HFFc6 (cell line): ENCODE data around the gene ATP2C2. TPM values are rescaled to one million over a fixed set of nuclear protein-coding genes. Genes with fewer than 3 reads are reported as not detected.
"Not testable (repeated sequence)": the region's sequence is repeated elsewhere in the genome, so short reads cannot be mapped to it uniquely, and the experiment has no call there.

ENCODE experiments used
- DNase-seq: peaks from one replicate; pipeline ENCODE4 v3.0.0-alpha.2; 2018
- H3K27ac Mint-ChIP-seq: 2 replicates; pipeline ENCODE4 v1.8.0; 2020; ENCODE audit warnings: mild to moderate bottlenecking, mixed read lengths
- H3K27me3 Mint-ChIP-seq: 2 replicates; pipeline ENCODE4 v1.8.0; 2021; ENCODE audit warnings: mild to moderate bottlenecking, moderate library complexity, mixed read lengths; ENCODE audit not compliant: insufficient read depth
- H3K36me3 Mint-ChIP-seq: 2 replicates; pipeline ENCODE4 v1.8.0; 2021; ENCODE audit warnings: low read depth, mixed read lengths
- H3K4me1 Mint-ChIP-seq: 2 replicates; pipeline ENCODE4 v1.8.0; 2020; ENCODE audit warnings: low read depth, mixed read lengths
- H3K4me3 Mint-ChIP-seq: 2 replicates; pipeline ENCODE4 v1.8.0; 2020; ENCODE audit warnings: mild to moderate bottlenecking, moderate library complexity, mixed read lengths
- H3K9me3 Mint-ChIP-seq: 2 replicates; pipeline ENCODE4 v1.8.0; 2020; ENCODE audit warnings: mild to moderate bottlenecking, mixed read lengths
- total RNA-seq, 6 experiments: library from RNA; stranded (reverse); fragmentation: NEBNext Ultra II Directional; extraction: Animal tissue kit (Norgen Biotek cat#: 25700); gene quantifications; 2 replicates in 1 of 6; 3 replicates in 5 of 6; pipeline ENCODE4 v1.2.3, GENCODE V29; 2021
- TF ChIP-seq, protein P1 (sequence below): fragments of 200-600 bp; sonication (generic); IDR thresholded peaks from 2 replicates; pipeline ENCODE4 v1.5.0; 2021; ENCODE audit warnings: antibody characterized with exemption, mild to moderate bottlenecking

The ATP2C2 gene
- total RNA-seq, 6 experiments from 2014 or later, result not detected

DNA sequence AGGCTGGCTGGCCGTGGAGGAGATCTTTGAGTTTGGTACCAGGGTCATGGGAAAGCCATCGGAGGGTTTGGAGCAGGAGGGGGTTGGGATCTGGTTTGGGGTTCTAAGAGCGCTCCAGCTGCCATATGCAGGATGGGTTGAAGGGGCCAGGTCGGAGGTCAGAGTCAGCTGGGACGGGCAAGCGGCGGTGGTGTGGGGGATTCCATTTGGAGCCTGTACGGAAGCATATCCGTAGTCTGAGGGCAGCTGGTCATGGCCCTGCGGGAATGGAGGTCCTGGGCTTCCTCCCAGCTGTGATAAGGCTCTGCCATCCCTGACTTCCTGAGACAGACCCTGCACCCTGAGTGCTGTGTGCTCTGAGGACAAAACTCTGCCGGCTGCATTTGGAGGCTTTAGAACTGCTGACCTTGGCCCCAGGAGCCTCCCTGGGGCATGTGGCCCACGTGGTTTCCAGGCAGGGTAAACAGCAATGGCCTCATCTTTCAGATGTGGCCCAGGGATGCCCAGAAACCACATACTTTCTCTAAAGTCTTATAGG is 46.5 kb downstream of the ATP2C2 start:
- Mint-ChIP-seq H3K27ac (no peak overlapping the region), H3K36me3 (no peaks in the 10 kb centered on the region)
- TF ChIP-seq, protein P1, sequence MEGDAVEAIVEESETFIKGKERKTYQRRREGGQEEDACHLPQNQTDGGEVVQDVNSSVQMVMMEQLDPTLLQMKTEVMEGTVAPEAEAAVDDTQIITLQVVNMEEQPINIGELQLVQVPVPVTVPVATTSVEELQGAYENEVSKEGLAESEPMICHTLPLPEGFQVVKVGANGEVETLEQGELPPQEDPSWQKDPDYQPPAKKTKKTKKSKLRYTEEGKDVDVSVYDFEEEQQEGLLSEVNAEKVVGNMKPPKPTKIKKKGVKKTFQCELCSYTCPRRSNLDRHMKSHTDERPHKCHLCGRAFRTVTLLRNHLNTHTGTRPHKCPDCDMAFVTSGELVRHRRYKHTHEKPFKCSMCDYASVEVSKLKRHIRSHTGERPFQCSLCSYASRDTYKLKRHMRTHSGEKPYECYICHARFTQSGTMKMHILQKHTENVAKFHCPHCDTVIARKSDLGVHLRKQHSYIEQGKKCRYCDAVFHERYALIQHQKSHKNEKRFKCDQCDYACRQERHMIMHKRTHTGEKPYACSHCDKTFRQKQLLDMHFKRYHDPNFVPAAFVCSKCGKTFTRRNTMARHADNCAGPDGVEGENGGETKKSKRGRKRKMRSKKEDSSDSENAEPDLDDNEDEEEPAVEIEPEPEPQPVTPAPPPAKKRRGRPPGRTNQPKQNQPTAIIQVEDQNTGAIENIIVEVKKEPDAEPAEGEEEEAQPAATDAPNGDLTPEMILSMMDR, result no peak

DNA sequence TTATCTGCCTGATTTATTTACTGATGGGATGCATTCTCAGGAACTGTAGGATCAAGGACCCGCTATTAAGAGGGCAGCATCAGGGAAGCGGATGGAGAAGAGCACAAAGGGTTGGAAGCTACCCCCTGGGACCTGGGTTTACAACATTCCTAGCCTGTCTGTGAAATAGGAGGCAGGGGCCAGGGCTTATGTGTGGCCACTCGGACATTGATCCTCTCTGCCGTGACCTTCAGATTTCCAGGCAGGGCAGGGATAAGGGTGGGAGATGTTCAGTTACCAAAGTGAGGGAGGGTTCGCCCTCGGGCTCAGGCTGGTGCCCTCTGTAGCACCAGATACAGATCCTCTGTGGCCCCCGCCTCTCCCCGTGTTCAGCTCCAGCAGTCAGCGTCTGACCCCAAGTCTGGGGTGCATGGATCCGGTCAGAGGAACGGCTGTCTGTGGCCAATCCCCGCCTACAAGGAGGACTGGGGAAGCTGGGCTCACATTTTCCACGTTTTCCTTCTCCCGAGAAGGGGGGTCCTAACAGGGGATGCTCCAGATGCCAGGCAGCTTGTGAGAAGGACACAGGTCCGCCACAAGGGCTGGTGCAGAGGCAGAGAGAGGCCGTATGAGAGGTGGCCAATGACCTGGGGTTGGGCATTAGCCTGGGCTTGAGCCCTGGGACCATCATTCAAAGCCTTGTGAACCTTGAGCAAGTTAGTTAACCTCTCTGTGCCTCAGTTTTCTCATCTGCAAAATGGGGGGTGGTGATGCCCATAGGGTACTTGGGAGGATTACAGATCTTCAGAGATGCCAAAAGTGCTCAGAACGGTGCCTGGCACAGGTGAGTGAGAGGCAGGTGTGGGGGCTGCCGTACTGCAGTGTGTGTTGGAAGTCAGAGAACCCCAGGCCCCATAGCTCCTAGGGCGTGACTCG is 48.3 kb downstream of the ATP2C2 start:
- H3K27ac Mint-ChIP-seq, result no peak overlapping the region
- H3K4me3 Mint-ChIP-seq, result no peak overlapping the region
- peaks cover 41% of the 10 kb centered on the region for H3K27me3 Mint-ChIP-seq
- TF ChIP-seq, protein P1, result no peak
- no peaks in the 10 kb centered on the region for H3K4me1 Mint-ChIP-seq
- no peaks in the 10 kb centered on the region for H3K36me3 Mint-ChIP-seq
- no peak for DNase-seq
- no peaks in the 10 kb centered on the region for H3K9me3 Mint-ChIP-seq

More for the DNA sequence above, 46.5 kb downstream of the ATP2C2 start:
- Mint-ChIP-seq H3K4me1 (no peaks in the 10 kb centered on the region), H3K4me3 (no peak overlapping the region), H3K9me3 (no peaks in the 10 kb centered on the region), H3K27me3 (peaks cover 45% of the 10 kb centered on the region)
- DNase-seq, result no peak

DNA sequence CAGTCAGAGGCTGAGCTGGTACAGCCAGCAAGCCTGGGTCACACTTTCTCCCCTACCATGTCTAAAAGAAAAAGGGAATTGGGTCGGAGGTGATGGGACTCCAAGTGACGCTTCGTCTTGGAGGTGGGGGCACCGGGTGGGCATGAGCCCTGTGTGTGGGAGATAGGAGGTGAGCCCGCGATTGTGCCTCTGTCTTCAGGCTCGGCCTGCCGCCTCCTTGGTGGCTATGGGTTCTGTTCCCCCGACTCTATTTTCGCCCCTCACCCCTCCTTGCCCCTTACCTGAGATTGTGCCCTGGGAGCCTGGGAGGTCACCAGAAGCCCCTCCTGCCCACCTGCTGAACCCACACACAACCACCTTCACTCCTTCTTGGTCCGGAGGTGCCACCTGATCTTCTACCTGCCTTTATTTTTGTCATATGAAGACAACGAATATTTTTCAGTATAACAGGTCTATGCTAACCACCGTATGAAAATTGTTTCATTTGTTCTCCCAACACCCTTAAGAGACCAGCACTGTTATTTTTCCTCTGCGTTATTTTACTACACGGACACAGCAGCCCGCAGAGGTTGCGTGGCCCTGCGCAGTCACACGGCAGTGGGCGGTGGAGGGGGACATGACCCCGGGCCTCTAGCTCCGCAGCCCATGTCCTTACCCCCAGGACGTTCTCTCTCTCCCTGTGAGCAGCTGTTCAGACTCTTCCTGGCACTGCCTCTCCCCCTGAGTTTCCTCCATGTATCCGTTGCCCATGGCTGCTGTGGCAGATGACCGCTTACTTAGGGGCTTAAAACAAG is 49.9 kb downstream of the ATP2C2 start:
- Mint-ChIP-seq H3K4me1 (no peaks in the 10 kb centered on the region), H3K9me3 (no peaks in the 10 kb centered on the region), H3K27me3 (peaks cover 38% of the 10 kb centered on the region), H3K4me3 (no peak overlapping the region), H3K27ac (no peak overlapping the region), H3K36me3 (peaks cover under 1% of the 10 kb centered on the region; the same call in 1 of the 2 replicates)
- DNase-seq, result no peak
- TF ChIP-seq, protein P1, result no peak

DNA sequence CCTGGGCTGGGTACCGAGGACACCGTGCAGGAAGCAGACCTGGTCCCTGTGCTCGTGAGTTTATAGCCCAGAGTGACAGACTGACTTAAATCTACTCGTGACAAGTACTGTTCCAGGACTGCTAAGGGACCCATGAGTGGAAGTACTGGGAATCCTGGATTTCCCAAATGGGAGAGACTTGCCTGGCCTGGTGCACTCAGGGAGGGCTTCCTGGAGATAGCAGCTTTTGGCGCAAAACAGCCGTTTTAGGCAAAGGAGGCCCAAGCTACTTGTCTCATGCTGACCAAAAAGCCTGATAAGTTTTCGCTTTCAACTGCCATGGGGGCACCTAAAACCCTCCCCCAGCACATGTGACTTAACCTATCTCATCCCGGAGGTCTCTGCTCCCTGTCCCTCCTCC is 51.4 kb downstream of the ATP2C2 start:
- H3K27me3 Mint-ChIP-seq, result peaks cover 27% of the 10 kb centered on the region
- no peaks in the 10 kb centered on the region for H3K4me1 Mint-ChIP-seq
- DNase-seq, result no peak
- H3K27ac Mint-ChIP-seq, result no peak overlapping the region
- TF ChIP-seq, protein P1, result no peak
- H3K36me3 Mint-ChIP-seq, result peaks cover 8% of the 10 kb centered on the region; the same call in 1 of the 2 replicates
- no peak overlapping the region for H3K4me3 Mint-ChIP-seq
- no peaks in the 10 kb centered on the region for H3K9me3 Mint-ChIP-seq

DNA sequence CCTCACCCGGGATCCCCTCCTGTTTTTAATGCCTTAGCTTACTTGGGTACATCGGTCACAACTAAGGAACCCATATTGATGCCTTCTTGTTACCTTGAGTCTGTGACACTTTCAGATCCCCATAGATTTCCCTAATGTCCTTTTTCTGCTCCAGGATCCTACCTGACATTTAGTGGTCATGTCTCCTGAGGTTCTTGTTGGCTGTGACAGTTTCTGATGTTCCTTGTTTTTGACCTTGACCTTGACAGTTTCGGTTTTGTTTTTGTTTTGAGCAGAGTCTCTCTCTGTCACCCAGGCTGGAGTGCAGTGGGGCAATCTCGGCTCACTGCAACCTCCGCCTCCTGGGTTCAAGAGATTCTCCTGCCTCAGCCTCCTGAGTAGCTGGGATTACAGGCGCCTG is 52.2 kb downstream of the ATP2C2 start:
- DNase-seq, H3K27ac Mint-ChIP-seq, H3K4me3 Mint-ChIP-seq, H3K36me3 Mint-ChIP-seq, H3K9me3 Mint-ChIP-seq, H3K4me1 Mint-ChIP-seq: not testable (repeated sequence)
- peaks cover 22% of the 10 kb centered on the region for H3K27me3 Mint-ChIP-seq
